ENCODE data around the gene WNK2.
A peak's percentile ranks its signal among the peaks of the same experiment; 100 is the strongest.

Gene WNK2

GRCh38 chr9:93297659-93298497 lies 113.9 kb downstream of the WNK2 start:
- no peak for DNase-seq

- no peak for DNase-seq
Observed at GRCh38 chr9:93298498-93299417, 114.8 kb downstream of the WNK2 start.

- DNase-seq: no peak
Observed at GRCh38 chr9:93299418-93300174, 115.7 kb downstream of the WNK2 start.

GRCh38 chr9:93300175-93300572 lies 116.2 kb downstream of the WNK2 start:
- no peak for DNase-seq

- DNase-seq: no peak
Observed at GRCh38 chr9:93300585-93301081, 116.7 kb downstream of the WNK2 start.

GRCh38 chr9:93301291-93301811 lies 117.4 kb downstream of the WNK2 start:
- no peak for DNase-seq

GRCh38 chr9:93301911-93302541 lies 118.1 kb downstream of the WNK2 start:
- DNase-seq: no peak

- DNase-seq: peak; percentile 38 to 43
Observed at GRCh38 chr9:93302586-93303257, 118.8 kb downstream of the WNK2 start.

GRCh38 chr9:93303258-93303771 lies 119.4 kb downstream of the WNK2 start:
- no peak for DNase-seq

GRCh38 chr9:93303806-93304573 lies 120.1 kb downstream of the WNK2 start:
- no peak for DNase-seq

- peak in 1 of 2 donors; percentile 15 for DNase-seq
Observed at GRCh38 chr9:93304574-93305496, 120.9 kb downstream of the WNK2 start.

- no peak for DNase-seq
Observed at GRCh38 chr9:93305497-93306020, 121.6 kb downstream of the WNK2 start.

- no peak for DNase-seq
Observed at GRCh38 chr9:93306081-93306480, 122.1 kb downstream of the WNK2 start.

GRCh38 chr9:93306579-93307091 lies 122.7 kb downstream of the WNK2 start:
- no peak for DNase-seq

- no peak for DNase-seq
Observed at GRCh38 chr9:93307468-93308157, 123.7 kb downstream of the WNK2 start.

- DNase-seq: no peak
Observed at GRCh38 chr9:93308158-93308602, 124.2 kb downstream of the WNK2 start.

GRCh38 chr9:93308676-93309075 lies 124.7 kb downstream of the WNK2 start:
- DNase-seq: no peak

- no peak for DNase-seq
Observed at GRCh38 chr9:93309889-93310425, 126.0 kb downstream of the WNK2 start.
